Activated CD8-positive, alpha-beta memory T cell treated with anti-CD3 and anti-CD28 coated beads for 4 hours (primary cell): ENCODE data around the gene RIC3.

Experiments used
- DNase-seq, 2 donors: peaks; one replicate each; pipeline ENCODE4 v3.0.0-alpha.2; 2020; ENCODE audit warnings: low read depth in 2 of 2

The RIC3 gene

DNA sequence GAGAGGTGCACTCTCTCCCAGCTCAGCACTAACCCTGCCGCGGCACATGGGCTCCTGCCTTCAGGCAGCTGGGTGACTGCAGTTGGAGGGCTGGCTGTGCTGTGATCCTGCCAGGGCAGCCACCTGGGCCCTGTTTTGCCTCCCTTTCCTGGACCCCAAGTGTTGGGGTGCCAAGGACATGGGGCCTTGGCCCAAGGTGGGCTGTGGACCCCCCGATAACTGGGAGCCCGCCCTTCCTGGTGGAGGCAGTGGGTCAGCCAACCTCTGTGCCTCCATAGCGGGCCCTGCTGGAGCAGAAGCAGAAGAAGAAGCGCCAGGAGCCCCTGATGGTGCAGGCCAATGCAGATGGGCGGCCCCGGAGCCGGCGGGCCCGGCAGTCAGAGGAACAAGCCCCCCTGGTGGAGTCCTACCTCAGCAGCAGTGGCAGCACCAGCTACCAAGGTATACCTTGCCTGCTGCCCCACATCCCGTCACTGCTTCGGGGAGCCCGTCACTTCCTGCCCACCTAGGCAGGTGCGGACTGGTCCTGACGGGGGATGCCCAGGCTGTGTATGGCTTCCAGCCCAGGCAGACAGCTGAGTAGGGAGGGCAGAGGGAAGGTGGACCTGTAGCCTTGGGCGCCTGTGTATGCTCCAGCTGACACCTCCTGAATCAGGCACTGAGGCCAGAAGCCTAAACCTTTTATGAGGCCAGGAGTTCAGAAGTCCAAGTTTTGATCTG lies 78.9 kb downstream of the RIC3 start:
- no peak for DNase-seq

DNA sequence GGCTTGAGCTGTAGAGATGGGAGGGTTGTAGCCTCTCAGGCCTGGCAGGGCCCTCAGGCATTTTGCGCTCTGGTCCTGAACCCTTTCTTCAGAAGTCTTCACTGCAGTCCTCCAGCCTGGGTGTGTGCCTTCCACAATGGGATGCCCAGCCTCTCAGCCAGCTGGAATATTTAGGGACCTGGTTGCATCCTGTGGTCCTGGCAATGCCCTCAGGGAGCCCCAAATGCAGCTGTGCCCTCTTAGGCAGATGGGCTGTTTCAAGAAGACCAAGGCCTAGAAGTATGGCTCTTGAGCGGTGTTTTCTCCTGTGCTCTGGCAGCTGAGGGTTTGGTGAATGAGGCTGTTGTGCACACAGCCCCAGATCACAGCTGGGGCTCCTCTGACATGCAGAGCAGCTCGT lies 81.1 kb downstream of the RIC3 start:
- no peak for DNase-seq

GRCh38 chr11:8087185-8087584 lies 81.6 kb downstream of the RIC3 start:
- DNase-seq: no peak

GRCh38 chr11:8086571-8086970 lies 82.3 kb downstream of the RIC3 start:
- DNase-seq: no peak

GRCh38 chr11:8086001-8086479 lies 82.8 kb downstream of the RIC3 start:
- DNase-seq: no peak

GRCh38 chr11:8085011-8085645 lies 83.7 kb downstream of the RIC3 start:
- no peak for DNase-seq

- no peak for DNase-seq
Observed at GRCh38 chr11:8084352-8084751, 84.5 kb downstream of the RIC3 start.

DNA sequence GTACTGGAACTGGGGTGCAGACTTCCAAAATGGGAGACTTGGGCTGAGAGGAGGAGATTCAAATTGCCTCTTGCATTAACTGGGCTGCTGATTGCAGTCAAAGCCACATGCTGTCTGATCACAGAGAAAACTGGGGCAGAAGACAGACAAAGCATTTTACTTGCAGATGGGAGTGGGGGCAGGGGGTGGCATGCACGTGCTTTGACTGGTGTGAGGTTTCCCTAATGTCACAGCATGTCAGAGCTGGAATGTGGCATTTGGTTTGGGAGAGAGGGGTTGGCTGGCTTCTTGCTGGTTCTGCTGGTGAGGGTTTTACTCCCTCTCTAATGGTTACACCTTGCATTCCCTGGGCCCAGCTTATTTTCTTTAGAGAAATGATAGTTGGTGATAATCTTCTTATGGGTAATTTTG lies 84.9 kb downstream of the RIC3 start:
- no peak for DNase-seq

- DNase-seq: no peak
Observed at GRCh38 chr11:8083088-8083395, 85.8 kb downstream of the RIC3 start.

- no peak for DNase-seq
Observed at GRCh38 chr11:8082391-8083087, 86.3 kb downstream of the RIC3 start.

- DNase-seq: no peak
Observed at GRCh38 chr11:8081591-8082250, 87.1 kb downstream of the RIC3 start.

- no peak for DNase-seq
Observed at GRCh38 chr11:8080674-8081590, 87.9 kb downstream of the RIC3 start, which contains the start of gene TUB. Gene TUB (plus strand): TSS chr11:8081211. CDS start chr11:8081511, 300 bp downstream.

DNA sequence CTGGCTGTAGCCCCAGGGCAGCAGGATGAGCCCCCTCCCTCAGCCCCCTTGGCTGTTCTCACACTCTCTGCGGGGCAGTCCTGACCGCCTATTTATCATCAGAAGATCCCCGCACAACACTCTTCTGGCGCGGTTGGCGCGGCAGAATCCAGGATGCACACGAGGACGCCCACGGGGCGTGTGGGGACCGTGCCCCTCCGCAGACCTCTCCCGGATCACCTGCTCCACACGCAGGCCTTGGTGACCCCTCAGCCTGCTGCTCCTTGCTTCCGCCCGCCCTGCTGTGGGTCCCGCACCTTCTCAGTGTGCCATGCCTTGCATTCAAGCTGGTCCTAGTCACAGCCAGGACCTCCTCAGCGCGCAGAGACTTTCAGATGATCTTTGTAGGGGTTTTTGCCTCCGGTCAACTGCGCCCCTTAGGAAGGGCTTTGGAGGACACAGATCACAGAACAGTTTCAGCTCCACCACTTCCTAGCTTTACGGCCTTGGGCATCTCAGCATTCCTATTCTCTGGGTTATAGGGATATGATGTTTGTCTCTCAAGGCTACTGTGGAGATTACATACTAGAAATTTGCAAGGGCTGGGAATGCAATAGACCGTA lies 88.7 kb downstream of the RIC3 start:
- no peak for DNase-seq

DNA sequence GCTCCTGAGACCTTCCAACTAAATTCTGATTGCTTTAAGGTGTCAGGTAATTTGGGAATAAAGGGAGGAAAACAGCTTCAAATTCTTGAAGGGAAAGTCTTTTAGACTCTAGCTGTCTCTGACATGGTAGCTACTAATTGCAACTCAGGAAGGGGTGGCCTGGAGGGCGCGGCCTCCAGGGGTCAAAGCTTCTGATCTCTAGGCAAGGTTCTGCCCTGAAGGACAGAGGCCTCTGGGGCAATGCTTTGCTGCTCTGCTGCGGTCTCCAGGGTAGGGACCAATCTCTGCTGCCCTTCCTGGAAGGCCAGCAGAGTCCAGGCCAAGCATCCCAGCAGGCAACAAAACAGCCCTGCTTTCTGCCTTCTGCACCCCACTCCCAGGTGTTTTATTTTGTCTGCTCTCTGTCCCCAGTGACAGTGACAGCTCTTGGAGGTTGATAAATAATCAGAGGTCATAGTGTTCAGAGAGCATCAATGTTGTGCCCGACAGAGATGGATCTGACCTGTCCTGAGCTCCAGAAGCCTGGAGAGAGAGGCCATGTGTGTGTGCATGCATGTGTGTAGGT lies 89.6 kb downstream of the RIC3 start:
- DNase-seq: no peak

GRCh38 chr11:8075119-8075726 lies 93.6 kb downstream of the RIC3 start:
- DNase-seq: no peak

DNA sequence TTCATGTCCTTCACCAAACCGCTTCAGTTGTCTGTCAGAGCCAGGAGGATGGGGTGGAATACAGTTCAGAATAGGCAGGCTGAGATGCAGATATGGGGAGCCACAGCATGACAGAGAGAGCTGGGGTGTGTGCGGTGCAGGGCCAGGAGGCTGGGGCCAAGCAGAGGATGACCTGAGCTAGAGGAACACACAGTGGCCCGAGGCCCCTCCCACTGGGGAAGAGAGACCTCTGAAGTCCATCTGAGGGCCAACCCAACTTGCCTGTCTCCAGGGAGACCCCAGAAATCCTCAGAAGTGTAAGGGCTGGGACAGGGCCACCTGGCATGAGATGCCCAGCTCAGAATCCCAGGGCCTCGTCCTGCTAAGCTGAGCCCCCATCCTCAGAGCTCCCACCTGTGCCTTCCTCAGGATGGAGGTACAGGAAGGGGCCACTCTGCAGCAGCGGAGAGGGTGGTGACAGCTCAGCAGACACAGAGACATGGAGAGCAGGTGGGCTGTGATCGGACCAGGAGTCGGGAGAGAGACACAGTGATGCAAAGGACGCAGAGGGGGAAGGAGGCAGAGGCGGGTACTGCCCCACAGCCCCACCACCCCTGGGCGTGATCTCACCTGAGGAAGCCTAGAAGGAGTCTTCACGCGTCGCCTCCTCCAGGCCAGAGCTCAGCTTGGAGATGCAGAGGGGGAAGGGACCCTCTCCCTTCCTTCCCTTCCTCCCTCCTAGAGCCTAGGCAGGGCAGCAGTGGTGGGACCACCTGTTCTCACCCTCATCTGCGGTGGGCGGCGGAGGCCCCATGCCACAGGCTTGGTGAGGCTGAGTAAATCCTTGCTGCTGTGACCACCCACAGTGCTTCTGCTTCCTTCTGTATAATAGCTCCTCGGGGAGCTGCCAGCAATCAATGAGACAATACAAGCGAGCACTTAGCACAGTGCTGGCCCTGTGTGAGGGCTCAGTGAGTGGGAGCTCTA lies 96.9 kb downstream of the RIC3 start:
- DNase-seq: no peak

- no peak for DNase-seq
Observed at GRCh38 chr11:8070417-8071115, 98.3 kb downstream of the RIC3 start.

- DNase-seq: no peak
Observed at GRCh38 chr11:8069771-8070170, 99.1 kb downstream of the RIC3 start.
